CD8-positive, alpha-beta memory T cell (primary cell): Measurements from ENCODE around the gene ACOX1. TPM values are rescaled to one million over a fixed set of nuclear protein-coding genes. Genes with fewer than 3 reads are reported as not detected.

Experiments
- CTCF ChIA-PET: fragments of 350-600 bp; sonication (Branson Sonifier 250); formaldehyde crosslinking; loops from one replicate; lab custom pipeline; 2021; ENCODE audit warnings: antibody characterized with exemption; lab: Charles Lee
- POLR2A ChIA-PET: fragments of 350-600 bp; sonication (Branson Sonifier 250); formaldehyde crosslinking; loops from one replicate; lab custom pipeline; 2021; ENCODE audit warnings: antibody characterized with exemption; lab: Charles Lee
- DNase-seq, 5 donors: peaks; one replicate each; pipeline versions ENCODE4 v3.0.0 to v3.0.0-alpha.2; 2020 to 2022; ENCODE audit warnings: mixed read lengths in 1 of 5
- H3K27ac ChIP-seq: one replicate; pipeline ENCODE4 v1.7.0; 2013; ENCODE audit warnings: low read depth, mild to moderate bottlenecking, low read length, moderate library complexity
- H3K27me3 ChIP-seq: 2 replicates; pipeline ENCODE4 v1.7.0; 2013; ENCODE audit warnings: low read length, mild to moderate bottlenecking; ENCODE audit not compliant: insufficient read depth, poor library complexity, severe bottlenecking
- H3K36me3 ChIP-seq: 2 replicates; pipeline ENCODE4 v1.7.0; 2013; ENCODE audit warnings: mild to moderate bottlenecking, low read length, moderate library complexity; ENCODE audit not compliant: insufficient read depth
- H3K4me1 ChIP-seq: 2 replicates; pipeline ENCODE4 v1.7.0; 2013; ENCODE audit warnings: mild to moderate bottlenecking, low read length, moderate library complexity; ENCODE audit not compliant: insufficient read depth
- H3K4me3 ChIP-seq: 2 replicates; pipeline ENCODE4 v1.7.0; 2013; ENCODE audit warnings: mild to moderate bottlenecking, low read length
- H3K9me3 ChIP-seq: 2 replicates; pipeline ENCODE4 v1.7.0; 2013; ENCODE audit warnings: mild to moderate bottlenecking, low read length
- H3K27ac Mint-ChIP-seq, 8 donors: one replicate each; pipeline ENCODE4 v1.8.0; 2020 to 2021; ENCODE audit warnings: mixed read lengths in 8 of 8, mild to moderate bottlenecking in 6 of 8, inconsistent platforms in 3 of 8, moderate library complexity in 3 of 8
- H3K27me3 Mint-ChIP-seq, 2 donors: one replicate each; pipeline ENCODE4 v1.8.0; 2020 to 2021; ENCODE audit warnings: mixed read lengths in 2 of 2, mild to moderate bottlenecking in 1 of 2, moderate library complexity in 1 of 2
- H3K36me3 Mint-ChIP-seq, 3 donors: one replicate each; pipeline ENCODE4 v1.8.0; 2020 to 2021; ENCODE audit warnings: mixed read lengths in 3 of 3, inconsistent platforms in 1 of 3, mild to moderate bottlenecking in 1 of 3
- H3K4me1 Mint-ChIP-seq, 3 donors: one replicate each; pipeline ENCODE4 v1.8.0; 2020 to 2021; ENCODE audit warnings: mixed read lengths in 3 of 3, inconsistent platforms in 1 of 3, mild to moderate bottlenecking in 1 of 3
- H3K4me3 Mint-ChIP-seq, 7 donors: one replicate each; pipeline ENCODE4 v1.8.0; 2020 to 2021; ENCODE audit warnings: mixed read lengths in 7 of 7, mild to moderate bottlenecking in 6 of 7, moderate library complexity in 4 of 7, inconsistent platforms in 2 of 7
- H3K9me3 Mint-ChIP-seq, 5 donors: one replicate each; pipeline ENCODE4 v1.8.0; 2020 to 2022; ENCODE audit warnings: mixed read lengths in 5 of 5, mild to moderate bottlenecking in 3 of 5, moderate library complexity in 2 of 5, inconsistent platforms in 1 of 5
- polyA plus RNA-seq: library from polyadenylated mRNA; unstranded; fragments of 300-500 nt; fragmentation: Illumina TruSeq; gene quantifications from one replicate; pipeline ENCODE4 v1.2.3, GENCODE V29; 2021
- total RNA-seq, 2 experiments: library from RNA; stranded (reverse); gene quantifications; one replicate each; pipeline ENCODE4 v1.2.3, GENCODE V29; 2021

The ACOX1 gene
- total and polyA plus RNA-seq, 3 experiments from 2014 or later = 15.8 to 36.1 (median 35.1) TPM

- Histone ChIP-seq H3K27me3 (no peaks in the 10 kb centered on the region), H3K4me1 (peaks cover 4% of the 10 kb centered on the region), H3K27ac (no peak overlapping the region), H3K4me3 (no peak overlapping the region), H3K9me3 (no peaks in the 10 kb centered on the region), H3K36me3 (no peaks in the 10 kb centered on the region)
- Mint-ChIP-seq H3K27me3 (peaks cover 0 to 5% of the 10 kb centered on the region in 2 donors), H3K4me1 (peaks cover 5 to 6% (median 5%) of the 10 kb centered on the region in 3 donors), H3K27ac (no peak overlapping the region), H3K36me3 (no peaks in the 10 kb centered on the region), H3K4me3 (no peak overlapping the region), H3K9me3 (no peaks in the 10 kb centered on the region)
- POLR2A ChIA-PET = no interaction called here
- no peak for DNase-seq
- CTCF ChIA-PET = interaction anchor here (0.7 to 4.5 kb wide), 38 partner anchors 7 to 385 kb away, joined by 3 to 30 read pairs (median 5); partner anchors contain the start of genes CDK3, EVPL, EXOC7 and MRPL38
Observed at GRCh38 chr17:76013377-76013932, 34.5 kb upstream of the ACOX1 start.

GRCh38 chr17:76011951-76012350, 33.0 kb upstream of the ACOX1 start:
- no peak overlapping the region for H3K4me3 Mint-ChIP-seq
- H3K27ac Mint-ChIP-seq = no peak overlapping the region
- H3K9me3 Mint-ChIP-seq = no peaks in the 10 kb centered on the region
- ChIA-PET POLR2A (no interaction called here), CTCF (interaction anchor here (1.1 to 4.5 kb wide), 8 partner anchors 10 to 287 kb away, joined by 3 to 30 read pairs (median 5); partner anchors contain the start of gene EXOC7)
- H3K36me3 Mint-ChIP-seq = no peaks in the 10 kb centered on the region
- H3K9me3 ChIP-seq = no peaks in the 10 kb centered on the region
- H3K36me3 ChIP-seq = no peaks in the 10 kb centered on the region
- H3K4me3 ChIP-seq = no peak overlapping the region
- peaks cover 0 to 5% of the 10 kb centered on the region in 2 donors for H3K27me3 Mint-ChIP-seq
- no peak for DNase-seq
- peaks cover 4% of the 10 kb centered on the region for H3K4me1 ChIP-seq
- no peaks in the 10 kb centered on the region for H3K27me3 ChIP-seq
- no peak overlapping the region for H3K27ac ChIP-seq
- H3K4me1 Mint-ChIP-seq = peaks cover 5 to 6% (median 5%) of the 10 kb centered on the region in 3 donors

GRCh38 chr17:76009969-76010661, 31.1 kb upstream of the ACOX1 start:
- H3K27me3 Mint-ChIP-seq = peaks cover 0 to 5% of the 10 kb centered on the region in 2 donors
- H3K27ac Mint-ChIP-seq = no peak overlapping the region
- Histone ChIP-seq H3K9me3 (no peaks in the 10 kb centered on the region), H3K27ac (no peak overlapping the region), H3K36me3 (no peaks in the 10 kb centered on the region), H3K27me3 (no peaks in the 10 kb centered on the region), H3K4me3 (no peak overlapping the region), H3K4me1 (peaks cover 4% of the 10 kb centered on the region)
- H3K36me3 Mint-ChIP-seq = no peaks in the 10 kb centered on the region
- ChIA-PET POLR2A (no interaction called here), CTCF (interaction anchor here (0.7 to 3.7 kb wide), 12 partner anchors 8 to 335 kb away, joined by 3 to 14 read pairs (median 4); partner anchors contain the start of gene CDK3)
- H3K4me1 Mint-ChIP-seq = peaks cover 6 to 11% (median 7%) of the 10 kb centered on the region in 3 donors
- no peak for DNase-seq
- H3K9me3 Mint-ChIP-seq = no peaks in the 10 kb centered on the region
- H3K4me3 Mint-ChIP-seq = no peak overlapping the region

DNA sequence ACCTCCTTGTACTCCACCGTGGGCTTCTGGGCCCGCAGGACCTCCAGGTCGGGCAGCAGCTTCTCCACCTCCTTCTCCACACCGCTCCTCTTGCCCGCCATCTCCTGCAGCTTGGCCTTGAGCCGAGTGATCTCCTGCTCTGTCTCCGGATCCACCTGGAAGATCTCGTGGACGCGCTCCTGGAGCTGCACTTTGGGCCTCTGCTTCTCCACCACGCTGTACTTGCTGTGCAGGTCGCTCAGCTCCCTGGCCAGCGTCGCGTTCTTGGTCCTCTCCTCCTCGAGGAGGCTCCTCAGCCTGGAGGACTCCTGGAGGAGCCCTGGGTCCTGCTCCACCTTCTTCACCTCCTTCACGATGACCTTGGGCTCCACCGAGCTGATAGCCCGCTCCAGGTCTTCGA, 30.5 kb upstream of the ACOX1 start:
- Mint-ChIP-seq H3K27me3 (peaks cover 0 to 5% of the 10 kb centered on the region in 2 donors), H3K9me3 (no peaks in the 10 kb centered on the region), H3K4me3 (no peak overlapping the region), H3K36me3 (no peaks in the 10 kb centered on the region), H3K27ac (peak overlapping the region in 1 of 8 donors; percentile 55), H3K4me1 (peaks cover 5 to 11% (median 7%) of the 10 kb centered on the region in 3 donors)
- H3K27me3 ChIP-seq = no peaks in the 10 kb centered on the region
- H3K4me1 ChIP-seq = peaks cover 2% of the 10 kb centered on the region
- no peak overlapping the region for H3K27ac ChIP-seq
- POLR2A ChIA-PET = no interaction called here
- H3K9me3 ChIP-seq = no peaks in the 10 kb centered on the region
- CTCF ChIA-PET = interaction anchor here (0.7 to 3.7 kb wide), 8 partner anchors 8 to 170 kb away, joined by 3 to 14 read pairs (median 6); partner anchors contain the start of genes CDK3 and EXOC7
- no peaks in the 10 kb centered on the region for H3K36me3 ChIP-seq
- no peak for DNase-seq
- no peak overlapping the region for H3K4me3 ChIP-seq

DNA sequence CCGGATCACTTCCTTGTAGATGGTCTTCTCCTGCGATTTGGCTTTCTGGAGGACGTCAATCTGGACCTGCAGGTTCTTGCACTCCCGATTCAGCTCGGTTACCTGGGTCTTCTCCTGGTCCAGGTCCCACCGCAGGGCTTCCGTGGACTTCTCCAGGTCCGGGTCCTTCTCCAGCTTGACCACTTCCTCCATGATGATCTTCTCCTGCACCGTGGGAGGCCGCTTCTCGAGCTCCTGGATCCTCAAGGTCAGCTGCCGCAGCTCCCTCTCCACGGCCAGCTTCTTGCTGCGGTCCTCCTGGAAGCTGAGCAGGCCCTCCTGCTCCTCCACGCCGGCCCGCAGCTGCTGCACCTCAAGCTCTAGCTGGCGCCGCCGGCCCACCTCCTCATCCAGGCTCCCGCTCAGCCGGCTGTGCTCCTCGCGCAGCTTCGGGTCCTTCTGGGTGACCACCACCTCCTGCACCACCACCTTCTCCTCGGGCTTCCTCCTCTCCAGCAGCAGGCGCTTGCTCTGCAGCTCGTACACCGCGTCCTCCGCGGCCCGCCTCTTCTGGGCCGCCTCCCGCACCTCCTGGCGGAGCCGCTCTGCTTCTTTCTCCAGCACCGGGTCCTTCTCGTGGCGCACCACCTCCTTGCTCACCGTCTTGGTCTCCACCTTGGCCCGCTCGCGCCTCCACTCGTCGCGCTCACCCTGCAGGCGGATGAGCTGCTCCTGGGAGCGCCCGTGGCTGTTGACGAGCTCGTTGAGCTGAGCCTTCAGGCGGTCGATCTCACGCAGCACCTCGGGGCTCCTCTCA, 29.9 kb upstream of the ACOX1 start:
- H3K27ac Mint-ChIP-seq = no peak overlapping the region
- peaks cover 0 to 6% (median 2%) of the 10 kb centered on the region in 3 donors for H3K4me1 Mint-ChIP-seq
- Histone ChIP-seq H3K36me3 (no peaks in the 10 kb centered on the region), H3K27me3 (no peaks in the 10 kb centered on the region), H3K4me1 (no peaks in the 10 kb centered on the region), H3K4me3 (no peak overlapping the region), H3K9me3 (no peaks in the 10 kb centered on the region), H3K27ac (no peak overlapping the region)
- POLR2A ChIA-PET = no interaction called here
- H3K27me3 Mint-ChIP-seq = peaks cover 0 to 3% of the 10 kb centered on the region in 2 donors
- no peaks in the 10 kb centered on the region for H3K9me3 Mint-ChIP-seq
- DNase-seq = no peak
- no peaks in the 10 kb centered on the region for H3K36me3 Mint-ChIP-seq
- CTCF ChIA-PET = interaction anchor here (0.9 to 3.7 kb wide), 7 partner anchors 8 to 112 kb away, joined by 3 to 14 read pairs (median 6); partner anchors contain the start of genes CDK3 and EXOC7
- no peak overlapping the region for H3K4me3 Mint-ChIP-seq

GRCh38 chr17:76008208-76008607, 29.2 kb upstream of the ACOX1 start:
- H3K36me3 Mint-ChIP-seq = no peaks in the 10 kb centered on the region
- H3K4me1 Mint-ChIP-seq = peaks cover 0 to 6% (median 2%) of the 10 kb centered on the region in 3 donors
- Histone ChIP-seq H3K9me3 (no peaks in the 10 kb centered on the region), H3K27ac (no peak overlapping the region), H3K4me3 (no peak overlapping the region), H3K36me3 (no peaks in the 10 kb centered on the region), H3K4me1 (no peaks in the 10 kb centered on the region), H3K27me3 (no peaks in the 10 kb centered on the region)
- no peaks in the 10 kb centered on the region for H3K9me3 Mint-ChIP-seq
- no peak overlapping the region for H3K27ac Mint-ChIP-seq
- H3K27me3 Mint-ChIP-seq = peaks cover 0 to under 1% of the 10 kb centered on the region in 2 donors
- ChIA-PET CTCF (interaction anchor here (0.9 to 3.7 kb wide), 8 partner anchors 9 to 113 kb away, joined by 3 to 14 read pairs (median 5); partner anchors contain the start of genes EXOC7 and MRPL38), POLR2A (interaction anchor here (0.6 kb wide), 1 partner anchor 18 kb away, joined by 5 read pairs; no protein-coding TSS in a partner anchor)
- no peak for DNase-seq
- H3K4me3 Mint-ChIP-seq = no peak overlapping the region

DNA sequence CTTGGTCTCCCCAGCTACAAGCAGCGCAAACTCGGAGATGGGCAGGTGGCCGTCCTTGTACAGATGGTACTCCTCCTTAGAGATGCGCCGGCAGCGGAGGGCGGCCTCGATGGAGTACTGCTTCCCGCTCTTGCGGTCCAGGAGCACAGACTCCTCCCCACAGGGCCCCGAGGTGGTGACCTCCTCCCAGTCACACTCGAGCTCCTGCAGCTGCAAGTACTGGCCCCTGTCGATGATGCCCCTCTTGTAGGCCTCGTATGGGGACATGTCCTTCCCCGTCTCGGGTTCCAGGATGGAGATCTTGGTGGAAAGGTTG, 28.8 kb upstream of the ACOX1 start:
- H3K4me1 Mint-ChIP-seq = peaks cover 0 to 6% (median 2%) of the 10 kb centered on the region in 3 donors

More for the DNA sequence above, 28.8 kb upstream of the ACOX1 start:
- Histone ChIP-seq H3K36me3 (no peaks in the 10 kb centered on the region), H3K9me3 (no peaks in the 10 kb centered on the region), H3K4me3 (no peak overlapping the region), H3K27me3 (no peaks in the 10 kb centered on the region), H3K4me1 (no peaks in the 10 kb centered on the region), H3K27ac (no peak overlapping the region)
- H3K27ac Mint-ChIP-seq = no peak overlapping the region
- H3K36me3 Mint-ChIP-seq = no peaks in the 10 kb centered on the region
- ChIA-PET CTCF (interaction anchor here (0.9 to 2.0 kb wide), 5 partner anchors 10 to 103 kb away, joined by 3 to 9 read pairs (median 5); partner anchors contain the start of gene MRPL38), POLR2A (interaction anchor here (0.6 kb wide), 1 partner anchor 17 kb away, joined by 5 read pairs; no protein-coding TSS in a partner anchor)
- no peak overlapping the region for H3K4me3 Mint-ChIP-seq
- H3K27me3 Mint-ChIP-seq = no peaks in the 10 kb centered on the region
- DNase-seq = no peak
- no peaks in the 10 kb centered on the region for H3K9me3 Mint-ChIP-seq
